GM21381 (cell line): ENCODE measurements around the gene TMEM59.
"Not testable (repeated sequence)": the region's sequence is repeated elsewhere in the genome, so short reads cannot be mapped to it uniquely, and the experiment has no call there.

Experiments
- ATAC-seq: cut with Tn5 transposase; IDR thresholded peaks from one replicate; pipeline ENCODE4 v1.9.1; 2021; ENCODE audit warnings: mild to moderate bottlenecking, moderate library complexity; ENCODE audit not compliant: unreplicated experiment

The TMEM59 gene

GRCh38 chr1:54013393-54014008 is 39.5 kb downstream of the TMEM59 start:
- ATAC-seq: no peak

GRCh38 chr1:54012863-54013262 is 40.1 kb downstream of the TMEM59 start:
- no peak for ATAC-seq

GRCh38 chr1:54012008-54012325 is 41.0 kb downstream of the TMEM59 start:
- ATAC-seq: no peak

- ATAC-seq: no peak
Measured at GRCh38 chr1:54011316-54012007, 41.5 kb downstream of the TMEM59 start.

GRCh38 chr1:54010415-54011117 is 42.4 kb downstream of the TMEM59 start:
- no peak for ATAC-seq

GRCh38 chr1:54009406-54009805 is 43.6 kb downstream of the TMEM59 start:
- no peak for ATAC-seq

GRCh38 chr1:54008876-54009275 is 44.1 kb downstream of the TMEM59 start:
- no peak for ATAC-seq

- ATAC-seq: no peak
Measured at GRCh38 chr1:54007613-54008012, 45.4 kb downstream of the TMEM59 start.

GRCh38 chr1:54006508-54006907 is 46.5 kb downstream of the TMEM59 start:
- no peak for ATAC-seq

GRCh38 chr1:54004481-54005049 is 48.4 kb downstream of the TMEM59 start:
- no peak for ATAC-seq

GRCh38 chr1:54003750-54004480 is 49.1 kb downstream of the TMEM59 start:
- not testable (repeated sequence) for ATAC-seq

- ATAC-seq: no peak
Measured at GRCh38 chr1:54003249-54003646, 49.8 kb downstream of the TMEM59 start.

- no peak for ATAC-seq
Measured at GRCh38 chr1:54002544-54003248, 50.3 kb downstream of the TMEM59 start.

- no peak for ATAC-seq
Measured at GRCh38 chr1:54001591-54001990, 51.4 kb downstream of the TMEM59 start.

- ATAC-seq: no peak
Measured at GRCh38 chr1:53999920-54000319, 53.1 kb downstream of the TMEM59 start.

- no peak for ATAC-seq
Measured at GRCh38 chr1:53998223-53998622, 54.8 kb downstream of the TMEM59 start.

- no peak for ATAC-seq
Measured at GRCh38 chr1:53995683-53996082, 57.3 kb downstream of the TMEM59 start.

- not testable (repeated sequence) for ATAC-seq
Measured at GRCh38 chr1:53994516-53994915, 58.5 kb downstream of the TMEM59 start.

- ATAC-seq: no peak
Measured at GRCh38 chr1:53992085-53992874, 60.7 kb downstream of the TMEM59 start.

- ATAC-seq: no peak
Measured at GRCh38 chr1:53987880-53988279, 65.1 kb downstream of the TMEM59 start.
